K562 (cell line): ENCODE results near the gene PIP4K2C. TPM values are rescaled to one million over a fixed set of nuclear protein-coding genes. Genes with fewer than 3 reads are reported as not detected.

Experiments
- ATAC-seq: fragments of 200-7000 bp; cut with Tn5 transposase; 3 replicates; pipeline ENCODE4 v1.9.1; 2020; ENCODE audit warnings: moderate library complexity
- BruUV-seq: library from RNA; stranded (reverse); fragments of 400-500 nt; replicated peaks from 2 replicates; lab custom pipeline; 2021; lab: Mats Ljungman, UMichigan
- CTCF ChIA-PET: fragments of 300-600 bp; formaldehyde crosslinking; extraction: SDS; loops from one replicate; lab custom pipeline; 2021; ENCODE audit warnings: low intra/inter-chr PET ratio; lab: Yijun Ruan, JAX
- POLR2A ChIA-PET: fragments of 300-600, 350-650 bp; sonication (Branson Sonifier 250); formaldehyde crosslinking; extraction: SDS; loops from one replicate; lab custom pipeline; 2021; ENCODE audit warnings: antibody characterized with exemption, inconsistent platforms; lab: Yijun Ruan, JAX
- DNase-seq, 4 experiments: peaks; one replicate each; pipeline versions ENCODE4 v3.0.0 to v3.0.0-alpha.2; 2011 to 2018; ENCODE audit warnings: low spot score in 3 of 4, mixed read lengths in 3 of 4; ENCODE audit errors: extremely low read depth in 1 of 4
- FAIRE-seq: peaks from 2 replicates; lab custom pipeline; 2011; peaks lifted over from hg19 to GRCh38; lab: Jason Lieb, UNC
- H2AFZ ChIP-seq: 2 replicates; pipeline ENCODE4 v1.6.0; 2011; ENCODE audit warnings: low read depth, low read length, control low read depth, inconsistent platforms
- H3K27ac ChIP-seq: fragments of 200-600 bp; 3 replicates; pipeline ENCODE4 v1.8.0; 2011; ENCODE audit warnings: low read depth, mild to moderate bottlenecking, control low read depth, inconsistent platforms, low read length, moderate library complexity, mixed read lengths; ENCODE audit errors: extremely low read depth
- H3K27me3 ChIP-seq, 2 experiments: fragments of 300-600 bp in 1 of 2; 2 replicates in 1 of 2; 3 replicates in 1 of 2; pipeline versions ENCODE4 v1.6.0 to v1.8.0; 2011; ENCODE audit warnings: inconsistent platforms in 2 of 2, low read length in 2 of 2, mild to moderate bottlenecking in 1 of 2, mixed read lengths in 1 of 2, moderate library complexity in 1 of 2; ENCODE audit not compliant: control insufficient read depth in 2 of 2, insufficient read depth in 2 of 2
- H3K36me3 ChIP-seq: fragments of 300-600 bp; 3 replicates; pipeline ENCODE4 v1.8.0; 2011; ENCODE audit warnings: mild to moderate bottlenecking, low read length, inconsistent platforms; ENCODE audit not compliant: control insufficient read depth, insufficient read depth
- H3K4me1 ChIP-seq, 2 experiments: fragments of 200-600 bp in 1 of 2; replicated peaks in 1 of 2; 2 replicates in 1 of 2; 3 replicates in 1 of 2; pipeline versions ENCODE4 v1.5.1 to v1.8.0; 2011; ENCODE audit warnings: inconsistent platforms in 2 of 2, low read length in 2 of 2, mild to moderate bottlenecking in 1 of 2, mixed read lengths in 1 of 2, moderate library complexity in 1 of 2; ENCODE audit not compliant: control insufficient read depth in 2 of 2, insufficient read depth in 2 of 2
- H3K4me2 ChIP-seq: 2 replicates; pipeline ENCODE4 v1.6.1; 2011; ENCODE audit warnings: low read length, control low read depth, inconsistent platforms, mixed read lengths; ENCODE audit not compliant: insufficient read depth
- H3K4me3 ChIP-seq: fragments of 200-600 bp; sonication (generic), shearing (Covaris generic); 2 replicates; pipeline ENCODE4 v1.5.1; 2016; ENCODE audit warnings: control low read depth, inconsistent platforms
- H3K79me2 ChIP-seq: fragments of 200-600 bp; 3 replicates; pipeline ENCODE4 v1.8.0; 2011; ENCODE audit warnings: low read length, inconsistent platforms; ENCODE audit not compliant: control insufficient read depth, insufficient read depth
- H3K9ac ChIP-seq, 2 experiments: 2 replicates each; pipeline versions ENCODE4 v1.6.0 to v1.6.1; 2011; ENCODE audit warnings: low read depth in 2 of 2, low read length in 2 of 2, control low read depth in 1 of 2, inconsistent platforms in 1 of 2, mild to moderate bottlenecking in 1 of 2, mixed read lengths in 1 of 2; ENCODE audit not compliant: insufficient read depth in 1 of 2
- H3K9me1 ChIP-seq: one replicate; pipeline ENCODE4 v1.6.0; 2011; ENCODE audit warnings: inconsistent platforms, mild to moderate bottlenecking, low read length, moderate library complexity; ENCODE audit not compliant: control insufficient read depth, insufficient read depth
- H3K9me3 ChIP-seq: replicated peaks from 2 replicates; pipeline ENCODE4 v1.5.1; 2011; ENCODE audit warnings: low read depth, low read length, inconsistent platforms; ENCODE audit not compliant: control insufficient read depth, insufficient read depth
- H4K20me1 ChIP-seq: replicated peaks from 2 replicates; pipeline ENCODE4 v1.6.1; 2011; ENCODE audit warnings: low read length, inconsistent platforms, mixed read lengths; ENCODE audit not compliant: control insufficient read depth, insufficient read depth
- ASH1L ChIP-seq: fragments of 450-650 bp; IDR thresholded peaks from 2 replicates; pipeline ENCODE4 v1.6.1; 2018; ENCODE audit warnings: borderline replicate concordance, mild to moderate bottlenecking, low read depth; ENCODE audit not compliant: partially characterized antibody
- CTCF ChIP-seq, 3 experiments: IDR thresholded peaks in 2 of 3; conservative IDR thresholded peaks in 1 of 3; 2 replicates each; pipeline ENCODE4 v1.5.1; 2011 to 2012; ENCODE audit warnings: low read length in 3 of 3, mild to moderate bottlenecking in 3 of 3, control low read depth in 2 of 3, improper control_type of control experiment in 1 of 3, inconsistent platforms in 1 of 3, low read depth in 1 of 3, mixed read lengths in 1 of 3, moderate library complexity in 1 of 3; ENCODE audit not compliant: insufficient read depth in 2 of 3
- FOXM1 ChIP-seq, 2 experiments: fragments of 450-650 bp in 1 of 2; sonication (generic) in 1 of 2; formaldehyde crosslinking in 1 of 2; IDR thresholded peaks; 2 replicates each; pipeline versions ENCODE4 v1.6.1 to v1.9.0; 2017 to 2022; ENCODE audit warnings: low read depth in 2 of 2, mild to moderate bottlenecking in 2 of 2, missing genetic modification reagents in 1 of 2, moderate library complexity in 1 of 2
- GMEB1 ChIP-seq: fragments of 250-450 bp; sonication (Bioruptor Pico); IDR thresholded peaks from 2 replicates; pipeline ENCODE4 v1.4.0; 2020; ENCODE audit warnings: mild to moderate bottlenecking
- GTF2B ChIP-seq: IDR thresholded peaks from 2 replicates; pipeline ENCODE4 v1.6.1; 2011; ENCODE audit not compliant: insufficient read length; ENCODE audit errors: extremely low read depth
- MAFG ChIP-seq: fragments of 450-650 bp; conservative IDR thresholded peaks from 2 replicates; pipeline ENCODE4 v1.6.1; 2016; ENCODE audit warnings: missing genetic modification characterization, missing compliant biosample characterization
- RERE ChIP-seq: sonication (generic); formaldehyde crosslinking; IDR thresholded peaks from 2 replicates; pipeline ENCODE4 v1.8.0; 2023; ENCODE audit warnings: missing genetic modification reagents, mild to moderate bottlenecking, borderline replicate concordance
- TEAD2 ChIP-seq: fragments of 450-650 bp; IDR thresholded peaks from 2 replicates; pipeline ENCODE4 v1.6.1; 2016; ENCODE audit warnings: missing genetic modification characterization, control low read depth, missing compliant biosample characterization
- USF2 ChIP-seq: sonication (generic); formaldehyde crosslinking; IDR thresholded peaks from 2 replicates; pipeline ENCODE4 v1.5.0; 2020; ENCODE audit warnings: missing genetic modification reagents
- ZNF76 ChIP-seq: fragments of 250-450 bp; sonication (Bioruptor Pico); IDR thresholded peaks from 2 replicates; pipeline ENCODE4 v1.4.0; 2020; ENCODE audit warnings: mild to moderate bottlenecking, moderate library complexity, borderline replicate concordance
- WGBS: fragments of 100-300 bp; shearing (Covaris generic); methylation state at CpG from one replicate; pipeline ENCODE4 v1.1.6; 2016; ENCODE audit warnings: low coverage, mixed read lengths; ENCODE audit not compliant: insufficient coverage; ENCODE audit errors: missing lambda C conversion rate; 5-methylcytosine and 5-hydroxymethylcytosine counted together
- in situ Hi-C: fragments of 300-500 bp; cut with MboI; formaldehyde crosslinking; loops from 4 replicates; pipeline ENCODE4 v1.15.0; 2018; ENCODE audit warnings: inconsistent platforms, mixed read lengths
- intact Hi-C: fragments of 100-400 bp; cut with micrococcal nuclease; formaldehyde crosslinking; loops from 2 replicates; pipeline ENCODE4 v1.14.2; 2022
- polyA plus RNA-seq, 8 experiments: library from polyadenylated mRNA; depleted of rRNA in 4 of 8; stranded (reverse) in 5 of 8; unstranded in 3 of 8; fragments of >200 nt; fragmentation: Nextera tagmentation in 2 of 8; fragmentation: Illumina TruSeq in 1 of 8; extraction: Ambion mirVana in 2 of 8; extraction: Trizol in 1 of 8; gene quantifications; 2 replicates each; pipeline versions ENCODE4 v1.2.1 to v1.2.3, GENCODE V29; 2011 to 2014; ENCODE audit warnings: inconsistent platforms in 1 of 8, missing spikeins in 1 of 8
- total RNA-seq, 7 experiments: library from RNA; depleted of rRNA in 6 of 7; stranded (reverse); fragments of >200 nt in 6 of 7; fragmentation: Illumina TruSeq in 2 of 7; extraction: Trizol in 2 of 7; gene quantifications; 2 replicates each; pipeline versions ENCODE4 v1.2.1 to v1.2.3, GENCODE V29; 2011 to 2021; ENCODE audit warnings: low replicate concordance in 1 of 7

Gene PIP4K2C
- total and polyA plus RNA-seq, 9 of the 15 experiments (the other 6 are each of a cell fraction or from before 2014, with no cell fraction given): 9.0 to 41.4 (median 18.3) TPM

- Histone ChIP-seq H2AFZ (no peak overlapping the region), H3K79me2 (peaks cover 66% of the 10 kb centered on the region), H3K9me3 (no peaks in the 10 kb centered on the region), H3K4me3 (no peak overlapping the region), H3K9me1 (no peaks in the 10 kb centered on the region), H3K4me1 (peaks cover 27 to 66% of the 10 kb centered on the region in 2 experiments), H4K20me1 (no peaks in the 10 kb centered on the region), H3K27ac (peak overlapping the region; percentile 78; the same call in 2 of the 3 replicates), H3K36me3 (peaks cover 72% of the 10 kb centered on the region), H3K4me2 (no peak overlapping the region), H3K9ac (peak overlapping the region in 1 of 2 experiments; percentile 28; a peak in 1 of 4 replicates), H3K27me3 (no peaks in the 10 kb centered on the region)
- BruUV-seq: no TSS peak
- ChIA-PET CTCF (no interaction called here), POLR2A (interaction anchor here (1.1 to 12.7 kb wide), 3 partner anchors 9 to 14 kb away, joined by 3 to 225 read pairs (median 4); partner anchors contain the start of gene MBD6)
- 82% methylated on average over 2 of the region's 2 CpGs for WGBS
- intact Hi-C loops: no loop called here
- ATAC-seq (no peak), FAIRE-seq (no peak), DNase-seq (no peak)
- in situ Hi-C loops: no loop called here
- TF ChIP-seq MAFG (tag) (no peak), USF2 (no peak), TEAD2 (tag) (no peak), CTCF (IDR thresholded peaks at IDR 0.05 in 2 of 3, conservative IDR thresholded peaks at IDR 0.05 in 1 of 3; ENCODE audit: insufficient read depth in 2 of 3, low read depth in 1 of 3, low read length in 3 of 3) (no peak), GTF2B (no peak), GMEB1 (CRISPR knock-in tag) (no peak), RERE (CRISPR knock-in tag) (no peak), ASH1L (no peak), FOXM1 (IDR thresholded peaks at IDR 0.05; ENCODE audit: low read depth) (no peak), FOXM1 (CRISPR knock-in tag; IDR thresholded peaks at IDR 0.05; ENCODE audit: low read depth) (no peak), ZNF76 (CRISPR knock-in tag) (no peak)
These were observed 49.3 kb upstream of the PIP4K2C start for GRCh38 chr12:57541717-57542116.
